GM18870 (cell line): Measurements from ENCODE around the gene SLF2.

ENCODE experiments used
- ATAC-seq: cut with Tn5 transposase; IDR thresholded peaks from one replicate; pipeline ENCODE4 v1.9.1; 2021; ENCODE audit warnings: moderate library complexity; ENCODE audit not compliant: unreplicated experiment

Gene SLF2

DNA sequence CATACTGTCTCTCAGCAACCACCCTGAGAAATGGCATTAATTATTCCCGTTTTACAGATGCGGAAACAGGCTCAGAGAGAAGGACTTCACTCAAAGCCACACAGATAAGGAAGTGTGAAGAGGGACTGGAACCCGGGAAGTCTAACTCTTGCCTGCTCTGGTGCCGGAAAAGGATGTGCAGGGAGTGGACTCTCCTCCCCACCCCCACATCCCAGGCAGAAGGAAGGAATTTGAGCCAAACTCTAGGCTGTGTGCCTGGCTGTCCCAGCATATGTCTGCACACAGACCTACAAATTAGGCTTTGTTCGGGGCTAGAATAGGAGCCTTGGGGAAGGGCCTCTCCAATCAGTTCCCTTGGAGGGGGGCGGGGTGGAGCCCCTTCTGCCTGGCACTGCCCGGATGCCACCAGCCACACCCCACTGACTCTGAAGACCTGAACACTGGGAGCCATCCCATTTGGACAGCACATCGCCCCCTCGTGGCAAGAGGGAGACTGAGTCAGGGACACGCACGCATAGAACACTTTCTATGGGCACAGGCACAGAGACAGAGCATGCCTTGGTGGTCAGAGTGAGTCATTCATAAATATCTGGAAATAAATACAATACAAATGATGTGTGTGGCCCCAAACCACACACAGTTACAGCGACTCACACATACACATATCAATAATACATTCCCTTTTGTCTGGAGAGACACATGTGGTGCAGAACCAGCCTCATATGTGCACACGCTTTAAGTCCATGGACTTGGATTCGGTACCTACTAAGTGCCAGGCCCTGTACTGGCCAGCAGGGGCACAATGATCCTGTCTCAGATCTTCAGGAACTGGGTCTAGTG is 100.0 kb downstream of the SLF2 start:
- peak; percentile 86 for ATAC-seq

DNA sequence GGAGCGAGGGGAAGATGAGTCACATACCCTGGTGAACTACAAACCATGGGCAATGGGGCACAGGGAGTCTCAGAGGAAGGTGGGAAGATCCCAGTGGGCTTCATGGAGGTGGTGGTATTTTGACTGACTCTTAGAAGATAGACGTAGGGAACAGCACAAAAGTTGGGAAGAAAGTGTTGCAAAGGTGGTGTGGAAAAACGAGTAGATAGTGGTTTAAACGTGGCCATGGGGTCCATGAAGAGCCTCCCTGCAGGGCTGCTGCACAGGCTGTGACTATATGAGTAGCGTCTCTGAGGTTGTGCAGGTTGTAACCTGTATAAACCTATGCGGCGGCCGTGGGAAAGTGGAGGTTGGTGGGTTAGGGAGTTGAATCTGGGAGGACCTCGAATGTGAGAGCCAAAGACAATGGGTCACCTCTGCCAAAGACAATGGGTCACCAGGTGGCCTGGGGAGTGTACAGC is 100.6 kb downstream of the SLF2 start:
- no peak for ATAC-seq

DNA sequence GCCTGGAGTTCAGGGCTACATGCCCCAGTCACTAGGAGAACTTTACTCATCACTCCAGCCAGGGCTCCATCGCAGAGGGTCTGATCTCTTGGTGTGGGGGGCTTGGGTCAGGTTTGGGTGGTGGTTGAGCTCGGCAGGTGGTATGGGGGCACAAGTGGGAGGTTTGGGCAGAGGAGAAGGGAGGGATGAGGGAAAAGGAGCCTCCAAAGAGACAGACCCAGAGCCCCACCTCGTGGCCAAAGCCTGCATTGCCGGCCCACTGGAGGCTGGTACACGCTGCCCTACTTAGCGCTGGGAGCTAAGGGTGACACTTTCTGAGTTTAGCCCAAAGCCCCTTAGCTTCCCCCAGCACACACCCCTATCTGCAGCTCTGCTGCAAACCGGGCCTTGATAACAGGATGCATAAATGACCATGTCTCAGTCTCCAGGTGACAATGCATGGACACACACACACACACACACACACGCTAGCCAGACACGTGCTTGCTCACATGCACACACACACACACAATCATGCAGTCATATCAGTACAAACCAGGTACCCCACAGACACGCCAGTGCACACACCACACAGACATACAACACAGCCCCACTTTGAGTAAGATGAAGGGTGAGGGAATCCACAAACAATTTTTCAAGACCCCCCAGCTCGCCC is 101.6 kb downstream of the SLF2 start:
- ATAC-seq: no peak
